GM18507 (cell line): Measurements from ENCODE around the gene TK1.
"Not testable (repeated sequence)": the region's sequence is repeated elsewhere in the genome, so short reads cannot be mapped to it uniquely, and the experiment has no call there.

Experiments
- DNase-seq: peaks from one replicate; pipeline ENCODE4 v3.0.0; 2011; ENCODE audit warnings: low read depth; ENCODE audit not compliant: insufficient read length; ENCODE audit errors: extremely low spot score
- FAIRE-seq: peaks from 2 replicates; lab custom pipeline; 2011; peaks lifted over from hg19 to GRCh38; lab: Jason Lieb, UNC

Gene TK1

DNA sequence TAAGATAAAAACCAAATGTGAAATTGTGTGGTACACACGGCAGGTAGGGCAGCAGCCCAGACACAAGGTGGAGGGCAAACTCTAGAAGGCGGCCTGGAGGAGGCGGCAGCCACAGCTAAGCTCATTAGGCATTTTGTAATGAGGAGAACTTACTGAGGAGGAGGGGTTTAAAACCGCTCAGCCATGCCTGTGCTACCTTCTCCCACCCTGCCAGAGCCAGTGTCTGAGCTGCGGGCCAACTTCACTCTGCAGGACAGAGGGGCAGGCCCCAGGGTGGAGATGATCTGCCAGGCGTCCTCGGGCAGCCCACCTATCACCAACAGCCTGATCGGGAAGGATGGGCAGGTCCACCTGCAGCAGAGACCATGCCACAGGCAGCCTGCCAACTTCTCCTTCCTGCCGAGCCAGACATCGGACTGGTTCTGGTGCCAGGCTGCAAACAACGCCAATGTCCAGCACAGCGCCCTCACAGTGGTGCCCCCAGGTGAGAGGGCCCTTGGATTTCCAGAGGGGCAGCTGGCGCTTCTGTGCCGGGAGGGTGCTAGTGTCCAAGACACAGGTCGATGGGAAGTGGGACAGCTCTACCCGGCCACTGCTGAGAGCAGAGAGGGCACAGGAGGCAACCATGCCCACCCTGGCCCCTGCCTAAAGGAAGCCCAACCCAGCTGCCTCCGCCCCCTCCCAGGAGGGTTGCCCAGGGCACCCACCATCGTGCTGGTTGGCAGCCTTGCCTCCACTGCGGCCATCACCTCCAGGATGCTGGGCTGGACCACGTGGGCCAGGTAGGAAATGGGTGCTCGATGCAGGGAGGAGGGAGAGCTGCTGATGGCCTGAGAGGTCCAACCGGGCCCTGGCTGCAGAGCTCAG lies 22.7 kb downstream of the TK1 start:
- DNase-seq (no peak), FAIRE-seq (no peak)

DNA sequence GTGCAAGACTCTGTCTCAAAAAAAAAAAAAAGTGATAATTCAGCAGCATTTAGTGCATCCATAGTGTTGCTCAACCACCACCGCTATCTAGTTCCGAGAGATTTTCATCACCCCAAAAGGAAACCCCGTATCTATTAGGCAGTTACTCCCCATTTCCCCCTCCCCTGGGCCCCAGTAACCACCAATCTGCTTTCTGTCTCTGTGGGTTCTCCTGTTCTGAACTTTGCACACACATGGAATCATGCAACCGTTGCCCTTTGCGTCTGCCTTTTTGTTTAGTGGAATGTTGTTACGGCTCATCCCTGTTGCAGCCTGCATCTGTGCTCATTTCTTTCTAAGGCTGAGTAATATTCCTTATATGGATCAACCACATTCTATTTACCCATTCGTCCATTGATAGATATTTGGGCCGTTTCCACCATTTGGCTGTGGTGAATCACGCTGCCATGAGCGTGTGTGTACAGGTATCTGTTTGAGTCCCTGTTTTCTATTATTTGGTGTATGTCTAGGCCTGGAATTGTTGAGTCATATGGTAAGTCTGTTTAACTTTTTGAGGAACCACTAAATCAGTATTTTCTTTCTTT lies 27.2 kb downstream of the TK1 start:
- peak; percentile 85 for FAIRE-seq
- no peak for DNase-seq

DNA sequence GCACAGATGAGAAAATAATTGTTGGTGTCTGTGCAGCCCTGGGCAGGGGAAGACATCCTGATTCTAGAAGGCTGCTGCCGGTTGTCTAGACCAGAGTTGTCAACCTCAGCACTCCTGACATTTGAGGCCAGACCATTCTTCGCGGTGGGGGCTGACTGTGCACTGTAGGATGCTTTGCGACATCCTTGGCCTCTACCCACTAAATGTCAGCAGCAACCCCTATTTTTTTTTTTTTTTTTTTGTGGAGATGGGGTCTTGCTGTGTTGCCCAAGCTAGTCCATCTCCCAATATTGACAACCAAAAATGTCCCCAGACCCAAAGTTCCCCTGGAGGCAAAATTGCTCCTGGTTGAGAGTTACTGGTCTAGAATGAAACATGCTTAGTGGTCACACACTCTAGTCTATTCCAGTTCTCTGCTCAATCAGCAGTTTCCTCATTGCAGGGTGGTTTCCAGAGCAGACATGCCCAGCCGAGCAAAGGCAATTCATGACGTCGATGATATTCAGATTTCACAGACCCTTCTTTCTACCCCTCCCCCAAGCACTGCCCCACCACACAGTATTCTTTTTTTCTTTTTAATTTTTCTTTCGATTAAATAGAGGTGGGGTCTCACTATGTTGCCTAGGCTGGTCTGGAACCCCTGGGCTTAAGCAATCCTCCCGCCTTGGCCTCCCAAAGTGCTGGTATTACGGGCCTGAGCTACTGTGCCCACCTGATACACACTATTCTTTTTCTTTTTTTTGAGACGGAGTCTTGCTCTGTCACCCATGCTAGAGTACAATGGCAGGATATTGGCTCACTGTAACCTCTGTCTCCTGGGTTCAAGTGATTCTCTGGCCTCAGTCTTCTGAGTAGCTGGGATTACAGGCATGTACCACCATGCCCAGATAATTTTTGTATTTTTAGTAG lies 31.7 kb downstream of the TK1 start:
- FAIRE-seq: peak; percentile 99
- DNase-seq: no peak

DNA sequence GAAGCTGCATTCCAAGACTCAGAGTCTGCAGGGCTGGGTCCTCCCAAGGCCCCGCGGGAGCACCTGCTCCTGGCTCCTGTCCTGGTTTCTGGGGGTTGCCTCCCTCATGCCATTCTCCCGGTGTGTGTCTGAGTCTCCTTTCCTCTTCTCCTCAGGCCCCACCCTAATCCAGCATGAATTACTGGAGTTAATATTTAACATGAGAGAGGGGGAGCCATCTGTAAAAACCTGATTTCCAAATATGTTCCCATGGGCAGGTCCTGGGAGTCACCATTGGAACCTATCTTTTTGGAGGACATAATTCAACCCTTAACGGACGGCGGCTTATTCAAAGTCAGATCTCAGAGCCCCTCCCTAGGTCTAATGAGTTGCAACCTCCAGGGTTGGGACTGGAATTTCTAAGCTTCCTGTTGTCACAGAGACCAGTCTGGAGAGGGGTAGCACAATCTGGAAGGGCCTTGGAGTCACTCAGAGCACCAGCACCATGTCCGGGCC lies 35.3 kb downstream of the TK1 start:
- DNase-seq: no peak
- no peak for FAIRE-seq

DNA sequence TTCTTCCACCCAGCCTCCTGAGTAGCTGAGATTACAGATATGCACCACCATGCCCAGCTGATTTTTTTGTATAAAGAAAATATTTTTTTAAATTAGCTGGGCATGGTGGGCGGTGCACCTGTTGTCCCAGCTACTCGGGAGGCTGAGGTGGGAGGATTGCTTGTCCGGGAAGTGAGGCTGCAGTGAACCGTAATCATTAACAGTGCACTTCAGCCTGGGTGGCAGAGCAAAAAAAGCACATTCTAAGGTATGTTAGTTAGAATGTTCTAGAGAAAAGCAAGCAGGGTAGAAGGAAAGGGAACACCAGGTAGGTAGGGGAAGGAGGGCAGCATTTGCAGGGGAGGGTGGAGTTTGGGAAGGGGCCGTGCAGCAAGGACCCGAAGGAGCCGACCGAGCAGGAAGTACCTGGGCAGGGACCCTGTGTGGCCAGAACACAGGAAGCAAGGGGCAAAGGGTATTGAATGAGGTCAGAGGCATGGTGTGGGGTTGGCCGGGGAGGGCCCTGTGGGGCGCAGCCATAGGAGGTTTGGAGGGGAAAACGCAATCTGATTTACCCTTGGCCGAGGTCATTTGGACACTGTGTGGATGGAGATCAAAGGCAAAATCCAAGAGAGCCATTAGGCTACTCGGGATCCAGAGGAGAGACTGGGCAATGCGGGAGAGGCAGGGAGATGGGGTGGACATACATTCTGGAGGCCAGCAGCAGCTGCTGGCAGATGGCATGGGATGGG lies 38.4 kb downstream of the TK1 start:
- FAIRE-seq: peak; percentile 5

DNA sequence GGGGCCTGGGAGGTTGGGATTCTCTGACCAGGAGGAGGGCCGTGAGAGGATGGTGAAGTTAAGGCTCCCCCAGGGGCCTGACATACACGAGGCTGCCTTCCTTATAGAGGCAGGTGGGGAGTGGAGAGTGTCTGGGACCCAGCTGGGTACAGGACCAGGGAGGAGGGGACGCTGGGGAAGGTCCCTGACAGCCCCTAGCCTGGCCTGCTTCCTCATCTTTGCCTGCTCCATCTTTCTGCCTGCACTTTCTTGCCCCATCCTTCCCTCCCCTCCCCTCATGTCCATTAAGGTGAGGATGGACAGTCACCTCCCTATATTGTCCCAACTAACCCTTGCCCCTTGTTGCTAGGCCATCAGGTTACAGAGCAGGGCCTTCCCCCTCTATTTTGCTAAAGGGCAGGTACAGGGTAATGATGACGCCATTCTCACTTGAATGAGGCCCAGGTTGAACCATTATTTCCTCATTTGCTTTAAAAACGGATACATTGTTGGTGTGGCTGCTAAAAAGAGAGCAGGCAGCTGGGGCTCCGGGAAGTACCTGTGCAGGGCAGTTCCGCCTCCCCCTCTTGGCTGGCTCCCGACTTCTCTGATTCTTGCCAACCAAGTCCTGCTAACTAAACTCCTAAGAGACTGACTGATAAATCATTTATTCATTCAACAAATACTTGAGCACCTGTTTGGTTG lies 39.4 kb downstream of the TK1 start:
- no peak for DNase-seq
- peak; percentile 92 for FAIRE-seq

More for the DNA sequence above, 38.4 kb downstream of the TK1 start:
- DNase-seq: no peak

DNA sequence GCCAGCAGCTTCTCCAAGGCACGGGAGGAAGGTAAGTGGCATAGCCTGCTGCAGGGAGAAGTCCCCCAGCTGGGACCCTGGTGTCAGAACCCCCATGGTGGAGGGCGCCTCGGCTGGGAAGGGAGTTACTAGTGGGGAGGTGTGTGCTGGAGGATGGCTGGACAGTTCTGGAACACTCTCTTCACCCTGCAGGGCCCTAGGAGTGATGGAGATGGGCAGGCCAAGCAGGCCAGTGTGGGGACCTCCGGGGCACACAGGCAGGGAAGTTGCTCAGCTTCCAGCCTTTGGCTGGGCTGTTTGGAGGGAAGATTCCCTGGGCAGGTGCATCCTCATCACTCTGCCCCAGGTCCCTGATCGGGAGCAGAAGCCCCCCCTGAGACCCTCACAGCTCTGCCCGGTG lies 40.0 kb downstream of the TK1 start:
- no peak for DNase-seq
- FAIRE-seq: no peak

DNA sequence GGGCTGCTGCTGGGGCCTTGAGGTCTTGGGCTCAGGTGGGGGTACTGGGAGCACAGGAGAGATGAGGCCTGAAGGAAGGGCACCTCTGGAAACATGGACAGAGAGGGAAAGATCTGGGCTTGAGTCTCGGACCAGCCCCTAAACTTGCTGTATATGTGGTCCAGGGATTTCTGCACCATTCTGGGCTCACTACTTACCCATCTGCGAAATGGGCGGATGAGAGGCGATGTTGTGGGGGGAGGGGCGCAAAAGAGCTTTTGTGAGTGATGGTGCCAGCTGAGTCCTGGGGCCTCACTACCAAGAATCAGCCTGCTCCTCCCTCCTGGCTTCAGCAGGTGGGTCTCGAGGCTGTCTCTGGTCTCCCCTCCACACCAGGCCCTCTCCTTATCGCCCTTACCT lies 40.4 kb downstream of the TK1 start:
- DNase-seq (no peak), FAIRE-seq (no peak)

DNA sequence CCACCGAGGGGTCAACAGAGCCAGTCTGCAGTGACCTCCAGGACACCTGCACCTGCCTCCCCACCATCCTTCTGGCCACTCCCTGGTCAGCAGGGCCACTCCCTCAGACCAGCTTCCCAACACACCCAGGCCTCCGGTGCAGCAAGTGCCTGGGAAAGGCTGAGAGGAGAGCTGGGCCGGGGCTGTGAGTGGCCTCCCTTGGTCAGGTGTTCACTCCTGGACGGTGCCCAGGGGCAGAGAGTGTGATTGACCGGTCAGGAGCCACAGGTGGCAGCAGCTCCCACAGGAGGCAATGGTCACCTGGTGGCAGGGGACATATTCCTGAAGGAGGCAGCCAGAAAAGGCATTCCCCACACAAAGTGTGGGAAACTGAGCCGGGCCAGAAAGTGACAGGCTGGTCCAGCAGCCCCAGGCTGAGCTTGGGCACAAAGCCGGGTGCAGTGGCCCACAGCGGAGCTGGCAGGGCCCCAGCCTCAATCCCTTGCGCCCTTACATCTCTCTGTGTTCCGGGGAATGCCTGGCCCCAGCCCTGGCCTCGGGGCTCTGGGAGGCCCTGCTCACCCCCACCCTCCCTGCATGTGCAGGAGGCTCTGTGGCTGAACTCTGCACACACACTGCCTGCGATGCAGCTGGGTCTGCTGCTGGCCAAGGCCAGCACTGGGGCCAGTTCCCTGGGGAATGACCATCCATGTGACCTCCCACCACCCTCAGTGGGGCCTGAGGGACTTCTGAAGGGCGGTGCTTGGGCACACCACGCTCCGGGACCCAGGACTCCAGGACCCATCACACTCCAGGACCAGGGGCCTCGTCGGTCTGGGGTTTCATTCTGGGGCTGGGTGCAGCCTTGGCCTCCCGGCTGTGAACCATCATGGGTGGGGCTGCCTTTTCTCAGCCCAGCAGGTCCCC lies 41.9 kb downstream of the TK1 start:
- no peak for DNase-seq
- FAIRE-seq: no peak

DNA sequence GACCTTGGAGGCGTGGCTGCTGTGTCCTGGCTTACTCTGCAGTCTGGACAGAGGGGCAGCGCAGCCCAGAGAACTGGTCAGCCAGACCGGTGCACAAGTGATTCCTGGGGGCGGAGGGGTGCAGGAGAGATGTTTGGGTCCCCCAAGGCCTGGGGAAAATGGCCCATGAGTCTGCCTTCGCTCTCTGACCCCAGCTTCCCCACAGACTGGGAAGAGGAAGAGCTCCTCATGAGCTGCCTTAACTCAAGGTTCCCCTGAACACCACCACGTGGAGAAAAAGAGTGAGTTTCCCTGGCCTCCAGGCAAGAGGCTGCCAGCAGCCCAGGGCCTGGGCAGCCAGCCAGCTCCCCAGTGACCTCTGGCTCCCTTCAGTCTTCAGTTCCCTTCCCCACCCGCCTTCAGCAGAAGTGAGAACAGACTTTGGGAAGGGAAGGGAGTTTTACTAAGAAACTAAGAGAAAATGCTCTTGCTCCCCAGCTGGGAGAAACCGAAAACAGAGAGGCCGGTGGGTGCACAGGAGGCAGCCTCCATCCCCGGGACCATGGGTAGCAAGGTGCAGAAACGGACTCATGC lies 42.6 kb downstream of the TK1 start:
- FAIRE-seq: peak; percentile 65

DNA sequence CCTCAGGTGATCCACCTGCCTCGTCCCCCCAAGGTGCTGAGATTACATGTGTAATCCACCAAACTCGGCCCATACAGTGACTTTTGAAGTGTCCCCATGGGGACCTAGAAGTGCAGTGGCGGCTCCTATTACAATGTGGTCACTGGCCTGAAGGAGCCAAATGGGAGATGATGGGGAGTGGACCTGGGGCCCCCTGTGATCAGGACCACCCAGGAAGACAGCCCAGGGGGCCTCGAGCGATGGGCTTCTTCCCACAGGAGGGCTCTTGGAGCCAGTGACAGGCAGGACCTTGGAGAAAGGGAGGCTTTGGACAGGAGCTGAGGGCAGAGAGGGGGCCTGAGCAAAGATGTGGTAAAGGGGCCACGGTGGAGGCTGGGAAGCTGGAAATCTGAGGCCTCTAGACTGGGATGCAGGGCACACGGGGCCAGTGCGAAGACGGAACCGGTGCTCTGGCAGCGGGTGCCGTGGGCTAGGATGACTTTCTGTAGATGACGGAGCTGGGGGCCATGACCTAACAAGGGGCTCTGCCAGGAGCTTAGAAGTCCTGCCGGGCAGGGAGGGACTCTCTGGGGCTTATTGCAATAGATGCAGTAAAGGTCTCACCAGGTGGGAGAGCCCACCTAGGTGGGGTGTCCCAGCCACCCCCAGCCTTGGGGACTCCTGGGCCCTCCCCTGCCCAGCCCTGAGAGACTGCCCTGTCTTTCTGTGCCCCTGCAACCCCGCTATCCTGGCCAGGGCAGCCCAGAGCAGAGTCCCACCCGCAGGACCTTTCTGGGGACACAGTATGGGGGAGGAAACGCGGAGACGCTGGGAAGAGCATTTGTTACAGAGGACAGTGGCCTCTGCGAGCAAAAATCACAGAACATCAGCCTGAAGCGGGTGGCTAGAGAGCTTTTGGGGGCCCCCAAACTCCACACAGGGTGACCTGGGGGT lies 43.4 kb downstream of the TK1 start:
- DNase-seq (no peak), FAIRE-seq (no peak)

More for the DNA sequence above, 42.6 kb downstream of the TK1 start:
- DNase-seq: no peak

DNA sequence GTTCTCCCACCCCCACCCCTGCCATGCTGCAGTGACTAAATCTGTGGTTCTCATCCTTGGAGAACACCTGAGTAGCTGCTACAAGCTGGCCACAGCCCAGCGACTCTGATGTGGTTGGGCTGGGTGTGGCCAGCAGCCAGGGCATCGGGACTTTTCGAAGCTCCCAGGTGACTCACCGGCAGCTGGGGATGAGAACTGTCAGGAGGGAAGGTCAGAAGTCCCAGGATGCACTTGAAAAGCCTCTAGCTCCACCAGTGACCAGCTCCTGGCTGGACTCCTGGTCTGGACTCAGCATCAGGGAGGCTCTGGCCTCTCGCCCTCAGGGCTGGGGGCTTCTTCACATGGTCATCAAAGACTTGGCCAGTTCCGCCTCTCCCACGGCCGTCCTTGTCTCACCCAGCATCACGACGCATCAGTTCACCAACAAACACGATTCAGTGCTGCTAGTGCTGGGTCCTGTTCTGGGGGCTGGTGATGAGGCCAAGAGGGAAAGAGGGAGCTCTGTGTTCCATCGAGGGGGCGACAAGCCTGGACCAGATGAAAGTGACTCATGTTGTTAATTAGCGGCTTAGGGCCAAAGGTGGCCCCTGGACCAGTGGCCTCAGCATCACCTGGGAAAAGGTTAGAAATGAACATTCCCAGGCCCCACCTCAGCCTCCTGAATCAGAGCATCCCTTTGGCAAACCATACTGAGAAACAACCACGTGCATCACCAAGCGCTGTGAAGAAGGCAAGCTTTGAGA lies 44.6 kb downstream of the TK1 start:
- DNase-seq: no peak
- FAIRE-seq: no peak

DNA sequence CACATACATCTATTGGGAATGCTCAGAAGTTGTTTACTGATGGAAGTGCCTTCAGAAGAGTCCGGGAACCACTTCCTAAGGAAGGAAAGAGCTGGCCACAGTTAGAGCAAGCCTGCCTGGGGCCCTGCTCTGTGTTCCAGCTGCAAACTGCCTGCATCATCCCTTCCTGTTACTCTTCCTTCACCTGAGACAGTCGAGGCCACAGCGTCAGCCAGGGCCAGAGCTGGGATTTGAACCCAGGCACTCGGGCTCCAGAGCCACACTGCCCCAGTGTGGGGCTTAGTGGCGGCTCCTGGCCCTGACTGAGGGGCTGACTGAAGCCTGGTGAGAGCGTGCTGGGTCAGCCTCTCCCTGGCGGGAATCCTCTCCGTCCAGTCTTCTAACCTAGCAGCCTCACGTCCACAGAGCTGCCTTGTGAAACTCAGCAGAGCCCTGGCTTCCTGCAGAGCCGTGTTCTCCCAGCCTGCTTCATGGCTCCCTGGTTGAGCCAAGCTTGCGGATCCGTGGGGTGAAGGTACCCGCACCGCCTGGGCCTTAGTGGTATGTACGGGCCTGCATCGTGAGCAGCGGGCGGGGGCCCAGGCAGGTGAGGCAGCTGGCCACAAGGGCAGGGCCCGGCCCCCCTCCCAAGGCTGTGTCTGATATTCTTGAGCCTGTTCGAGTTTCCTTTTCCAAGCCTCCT lies 45.3 kb downstream of the TK1 start:
- FAIRE-seq (no peak), DNase-seq (no peak)

DNA sequence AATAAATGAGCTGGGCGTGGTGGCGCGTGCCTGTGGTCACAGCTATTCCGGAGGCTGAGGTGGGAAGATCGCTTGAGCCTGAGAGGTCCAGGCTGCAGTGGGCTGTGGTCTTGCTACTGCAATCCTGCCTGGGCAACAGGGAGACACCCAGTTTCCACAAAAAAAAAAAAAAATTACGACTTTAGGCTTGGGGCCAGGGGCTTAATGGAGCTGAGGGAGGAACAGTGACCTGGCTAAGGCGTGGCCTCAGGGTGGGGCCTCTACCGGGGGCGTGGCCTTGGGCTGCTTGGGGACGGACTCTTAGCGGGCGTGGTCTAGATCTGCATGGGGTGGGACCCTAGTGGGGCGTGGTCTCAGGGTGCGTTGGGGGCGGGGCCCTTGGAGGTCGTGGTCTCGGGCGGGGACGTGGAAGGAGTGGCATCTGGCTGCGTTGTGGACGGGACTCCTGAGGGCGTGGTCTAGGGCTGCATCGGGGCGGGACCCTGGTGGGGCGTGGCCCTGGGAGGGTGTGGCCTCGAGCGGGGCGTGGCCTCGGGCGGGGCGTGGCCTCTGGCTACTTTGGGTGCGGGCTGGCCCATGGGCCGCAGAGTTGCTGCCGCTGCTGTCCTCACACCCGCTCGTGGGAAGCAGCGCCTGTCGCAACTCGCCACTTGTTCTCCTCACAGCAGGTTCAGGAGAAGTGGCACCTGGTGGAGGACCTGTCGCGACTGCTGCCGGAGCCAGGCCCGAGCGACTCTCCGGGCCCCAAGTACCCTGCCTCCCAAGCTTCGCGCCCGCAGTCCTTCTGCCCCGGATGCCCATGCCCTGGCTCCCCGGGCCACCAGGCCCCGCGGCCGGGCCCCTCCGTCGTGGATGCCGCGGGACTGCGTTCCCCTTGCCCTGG lies 46.4 kb downstream of the TK1 start:
- DNase-seq (peak; percentile 81), FAIRE-seq (peak; percentile 98)

DNA sequence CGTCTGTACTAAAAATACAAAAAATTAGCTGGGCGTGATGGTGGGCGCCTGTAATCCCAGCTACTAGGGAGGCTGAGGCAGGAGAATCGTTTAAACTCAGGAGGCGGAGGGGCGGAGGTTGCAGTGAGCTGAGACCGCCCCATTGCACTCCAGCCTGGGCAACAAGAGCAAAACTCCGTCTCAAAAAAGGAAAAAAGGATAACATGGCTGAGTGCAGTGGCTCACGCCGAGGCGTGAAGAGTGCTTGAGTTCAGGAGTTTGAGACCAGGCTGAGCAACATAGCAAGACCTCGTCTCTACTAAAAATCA lies 47.0 kb downstream of the TK1 start:
- not testable (repeated sequence) for DNase-seq, FAIRE-seq
